ENCODE data around the gene CNTN2. TPM values are rescaled to one million over a fixed set of nuclear protein-coding genes. Genes with fewer than 3 reads are reported as not detected.

The CNTN2 gene
- total RNA-seq, 4 donors from 2014 or later: 0.19 TPM; not detected in 3

GRCh38 chr1:205066141-205066818, 23.3 kb downstream of the CNTN2 start:
- TF ChIP-seq, protein P1, sequence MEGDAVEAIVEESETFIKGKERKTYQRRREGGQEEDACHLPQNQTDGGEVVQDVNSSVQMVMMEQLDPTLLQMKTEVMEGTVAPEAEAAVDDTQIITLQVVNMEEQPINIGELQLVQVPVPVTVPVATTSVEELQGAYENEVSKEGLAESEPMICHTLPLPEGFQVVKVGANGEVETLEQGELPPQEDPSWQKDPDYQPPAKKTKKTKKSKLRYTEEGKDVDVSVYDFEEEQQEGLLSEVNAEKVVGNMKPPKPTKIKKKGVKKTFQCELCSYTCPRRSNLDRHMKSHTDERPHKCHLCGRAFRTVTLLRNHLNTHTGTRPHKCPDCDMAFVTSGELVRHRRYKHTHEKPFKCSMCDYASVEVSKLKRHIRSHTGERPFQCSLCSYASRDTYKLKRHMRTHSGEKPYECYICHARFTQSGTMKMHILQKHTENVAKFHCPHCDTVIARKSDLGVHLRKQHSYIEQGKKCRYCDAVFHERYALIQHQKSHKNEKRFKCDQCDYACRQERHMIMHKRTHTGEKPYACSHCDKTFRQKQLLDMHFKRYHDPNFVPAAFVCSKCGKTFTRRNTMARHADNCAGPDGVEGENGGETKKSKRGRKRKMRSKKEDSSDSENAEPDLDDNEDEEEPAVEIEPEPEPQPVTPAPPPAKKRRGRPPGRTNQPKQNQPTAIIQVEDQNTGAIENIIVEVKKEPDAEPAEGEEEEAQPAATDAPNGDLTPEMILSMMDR (IDR thresholded peaks at IDR 0.05; ENCODE audit: low read depth): no peak

DNA sequence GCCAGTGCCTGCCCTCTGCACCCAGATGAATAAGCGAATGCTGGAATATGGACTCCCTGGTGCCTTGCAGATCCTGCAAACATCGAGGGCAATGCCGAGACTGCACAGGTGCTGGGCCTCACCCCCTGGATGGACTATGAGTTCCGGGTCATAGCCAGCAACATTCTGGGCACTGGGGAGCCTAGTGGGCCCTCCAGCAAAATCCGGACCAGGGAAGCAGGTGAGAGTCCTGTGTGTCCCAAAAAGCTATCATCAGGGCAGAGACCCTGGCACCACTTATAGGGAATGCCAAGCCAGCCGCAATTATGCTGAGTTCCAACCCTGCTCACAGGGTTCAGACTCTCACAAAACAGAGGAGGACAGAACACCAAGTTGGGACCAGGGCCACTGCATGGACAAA, 24.0 kb downstream of the CNTN2 start:
- TF ChIP-seq, protein P1 (IDR thresholded peaks at IDR 0.05; ENCODE audit: low read depth): no peak

DNA sequence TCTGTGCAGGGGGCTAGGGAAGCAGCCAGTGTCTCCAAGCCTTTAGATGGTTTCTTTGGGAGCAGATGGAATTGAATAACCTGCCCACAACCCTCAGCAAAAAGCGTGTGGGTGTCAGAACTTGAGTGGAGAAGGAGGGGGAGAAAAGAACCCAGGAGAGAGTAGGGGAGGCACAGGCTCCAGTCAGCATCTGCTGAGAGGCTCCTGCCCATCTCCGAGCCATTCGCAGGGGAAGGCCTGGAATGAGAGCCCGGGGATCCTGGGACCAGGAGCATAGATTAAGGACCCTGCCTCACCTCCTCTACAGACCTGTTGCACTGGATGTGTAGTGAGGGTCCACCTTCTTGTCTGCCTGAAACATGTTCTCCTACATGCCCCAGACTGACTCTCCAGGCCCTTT, 25.0 kb downstream of the CNTN2 start:
- TF ChIP-seq, protein P1 (IDR thresholded peaks at IDR 0.05; ENCODE audit: low read depth): no peak

GRCh38 chr1:205068457-205069040, 25.5 kb downstream of the CNTN2 start:
- TF ChIP-seq, protein P1 (IDR thresholded peaks at IDR 0.05; ENCODE audit: low read depth): no peak

GRCh38 chr1:205069371-205070125, 26.5 kb downstream of the CNTN2 start:
- TF ChIP-seq, protein P1 (IDR thresholded peaks at IDR 0.05; ENCODE audit: low read depth): no peak

- TF ChIP-seq, protein P1 (IDR thresholded peaks at IDR 0.05; ENCODE audit: low read depth): no peak
Measured at GRCh38 chr1:205071028-205071409, 28.0 kb downstream of the CNTN2 start.

DNA sequence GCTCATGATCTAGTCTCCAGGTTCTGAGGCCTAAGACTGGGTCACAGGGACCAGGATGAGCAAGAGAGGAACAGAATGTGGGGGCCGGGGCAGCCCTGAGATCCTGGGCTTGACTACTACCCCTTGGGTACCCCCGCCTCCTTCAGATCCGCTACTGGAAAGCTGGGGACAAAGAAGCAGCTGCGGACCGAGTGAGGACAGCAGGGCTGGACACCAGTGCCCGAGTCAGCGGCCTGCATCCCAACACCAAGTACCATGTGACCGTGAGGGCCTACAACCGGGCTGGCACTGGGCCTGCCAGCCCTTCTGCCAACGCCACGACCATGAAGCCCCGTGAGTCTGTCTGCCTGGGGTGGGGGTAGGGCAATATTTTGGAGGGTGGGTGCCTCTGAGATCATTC, 28.8 kb downstream of the CNTN2 start:
- TF ChIP-seq, protein P1 (IDR thresholded peaks at IDR 0.05; ENCODE audit: low read depth): no peak

Measured in subcutaneous adipose tissue (tissue), 4 donors.